ENCODE data around the gene EEF1AKMT4.

DNA sequence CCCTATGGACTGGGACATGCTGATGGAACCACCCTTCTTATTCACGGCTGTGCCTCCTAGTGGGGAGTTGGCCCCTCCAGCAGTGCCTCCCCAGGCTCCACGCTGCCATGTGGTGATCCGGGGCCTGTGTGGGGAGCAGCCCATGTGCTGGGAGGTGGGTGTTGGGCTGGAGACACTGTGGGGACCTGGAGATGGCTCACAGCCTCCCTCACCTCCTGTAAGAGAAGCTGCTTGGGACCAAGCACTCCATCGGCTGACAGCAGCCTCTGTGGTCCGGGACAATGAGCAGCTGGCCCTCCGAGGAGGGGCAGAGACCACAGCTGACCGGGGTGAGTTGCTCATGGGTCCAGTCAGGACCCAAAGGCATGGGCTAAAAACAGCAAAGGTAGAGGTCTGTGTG, 9.8 kb upstream of the EEF1AKMT4 start:
- TF ChIP-seq, protein P1, sequence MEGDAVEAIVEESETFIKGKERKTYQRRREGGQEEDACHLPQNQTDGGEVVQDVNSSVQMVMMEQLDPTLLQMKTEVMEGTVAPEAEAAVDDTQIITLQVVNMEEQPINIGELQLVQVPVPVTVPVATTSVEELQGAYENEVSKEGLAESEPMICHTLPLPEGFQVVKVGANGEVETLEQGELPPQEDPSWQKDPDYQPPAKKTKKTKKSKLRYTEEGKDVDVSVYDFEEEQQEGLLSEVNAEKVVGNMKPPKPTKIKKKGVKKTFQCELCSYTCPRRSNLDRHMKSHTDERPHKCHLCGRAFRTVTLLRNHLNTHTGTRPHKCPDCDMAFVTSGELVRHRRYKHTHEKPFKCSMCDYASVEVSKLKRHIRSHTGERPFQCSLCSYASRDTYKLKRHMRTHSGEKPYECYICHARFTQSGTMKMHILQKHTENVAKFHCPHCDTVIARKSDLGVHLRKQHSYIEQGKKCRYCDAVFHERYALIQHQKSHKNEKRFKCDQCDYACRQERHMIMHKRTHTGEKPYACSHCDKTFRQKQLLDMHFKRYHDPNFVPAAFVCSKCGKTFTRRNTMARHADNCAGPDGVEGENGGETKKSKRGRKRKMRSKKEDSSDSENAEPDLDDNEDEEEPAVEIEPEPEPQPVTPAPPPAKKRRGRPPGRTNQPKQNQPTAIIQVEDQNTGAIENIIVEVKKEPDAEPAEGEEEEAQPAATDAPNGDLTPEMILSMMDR (IDR thresholded peaks at IDR 0.05; ENCODE audit: insufficient read depth, low read length), result no peak
- TF ChIP-seq GABPA (IDR thresholded peaks at IDR 0.05; ENCODE audit: low read depth), result no peak
- TF ChIP-seq, protein P2, sequence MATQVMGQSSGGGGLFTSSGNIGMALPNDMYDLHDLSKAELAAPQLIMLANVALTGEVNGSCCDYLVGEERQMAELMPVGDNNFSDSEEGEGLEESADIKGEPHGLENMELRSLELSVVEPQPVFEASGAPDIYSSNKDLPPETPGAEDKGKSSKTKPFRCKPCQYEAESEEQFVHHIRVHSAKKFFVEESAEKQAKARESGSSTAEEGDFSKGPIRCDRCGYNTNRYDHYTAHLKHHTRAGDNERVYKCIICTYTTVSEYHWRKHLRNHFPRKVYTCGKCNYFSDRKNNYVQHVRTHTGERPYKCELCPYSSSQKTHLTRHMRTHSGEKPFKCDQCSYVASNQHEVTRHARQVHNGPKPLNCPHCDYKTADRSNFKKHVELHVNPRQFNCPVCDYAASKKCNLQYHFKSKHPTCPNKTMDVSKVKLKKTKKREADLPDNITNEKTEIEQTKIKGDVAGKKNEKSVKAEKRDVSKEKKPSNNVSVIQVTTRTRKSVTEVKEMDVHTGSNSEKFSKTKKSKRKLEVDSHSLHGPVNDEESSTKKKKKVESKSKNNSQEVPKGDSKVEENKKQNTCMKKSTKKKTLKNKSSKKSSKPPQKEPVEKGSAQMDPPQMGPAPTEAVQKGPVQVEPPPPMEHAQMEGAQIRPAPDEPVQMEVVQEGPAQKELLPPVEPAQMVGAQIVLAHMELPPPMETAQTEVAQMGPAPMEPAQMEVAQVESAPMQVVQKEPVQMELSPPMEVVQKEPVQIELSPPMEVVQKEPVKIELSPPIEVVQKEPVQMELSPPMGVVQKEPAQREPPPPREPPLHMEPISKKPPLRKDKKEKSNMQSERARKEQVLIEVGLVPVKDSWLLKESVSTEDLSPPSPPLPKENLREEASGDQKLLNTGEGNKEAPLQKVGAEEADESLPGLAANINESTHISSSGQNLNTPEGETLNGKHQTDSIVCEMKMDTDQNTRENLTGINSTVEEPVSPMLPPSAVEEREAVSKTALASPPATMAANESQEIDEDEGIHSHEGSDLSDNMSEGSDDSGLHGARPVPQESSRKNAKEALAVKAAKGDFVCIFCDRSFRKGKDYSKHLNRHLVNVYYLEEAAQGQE (IDR thresholded peaks at IDR 0.05; ENCODE audit: insufficient replicate concordance, low read depth), result no peak
- no peak for TF ChIP-seq POLR2AphosphoS5 (IDR thresholded peaks at IDR 0.05; ENCODE audit: low read depth)
